Retina (tissue), 1 donor: ENCODE results near the gene OPCML.

Experiments
- DNase-seq: peaks from one replicate; pipeline ENCODE4 v3.0.0-alpha.2; 2016

OPCML gene

DNA sequence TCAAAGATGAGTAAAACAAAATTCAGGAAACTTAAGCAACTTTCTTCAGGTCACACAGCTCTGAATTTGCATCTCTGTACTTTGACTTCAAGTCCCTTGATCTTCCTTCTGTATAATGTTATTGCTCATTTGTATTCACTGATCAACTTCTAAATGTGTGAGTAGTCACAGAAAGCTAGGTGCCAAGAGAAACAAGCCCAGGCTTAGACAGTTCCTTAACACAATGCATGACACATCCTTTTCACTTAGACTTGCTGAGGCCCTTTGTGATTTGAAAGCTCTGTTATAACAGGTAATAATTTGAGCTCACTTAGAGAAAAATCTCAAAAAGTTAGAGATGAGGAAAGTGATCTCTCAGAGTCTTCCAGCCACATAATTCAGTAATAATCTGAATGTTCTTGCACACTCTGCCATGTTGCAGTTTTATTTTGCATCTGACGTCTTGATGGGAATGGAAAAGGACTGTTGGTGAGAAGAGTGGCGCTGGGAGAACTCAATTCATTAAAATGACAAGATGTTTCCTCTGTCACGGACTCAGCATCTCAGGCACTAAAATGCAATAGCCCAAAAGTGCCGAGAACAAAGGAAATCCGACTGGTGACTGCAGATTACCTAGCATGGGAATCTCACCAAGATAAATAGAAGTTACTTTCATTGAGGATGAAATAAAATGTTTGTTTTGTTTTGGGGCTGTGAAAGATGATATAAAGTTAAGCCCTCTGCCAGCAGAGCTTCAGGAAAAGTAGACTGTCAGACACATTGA, 665.3 kb downstream of the OPCML start:
- DNase-seq = peak; percentile 28

DNA sequence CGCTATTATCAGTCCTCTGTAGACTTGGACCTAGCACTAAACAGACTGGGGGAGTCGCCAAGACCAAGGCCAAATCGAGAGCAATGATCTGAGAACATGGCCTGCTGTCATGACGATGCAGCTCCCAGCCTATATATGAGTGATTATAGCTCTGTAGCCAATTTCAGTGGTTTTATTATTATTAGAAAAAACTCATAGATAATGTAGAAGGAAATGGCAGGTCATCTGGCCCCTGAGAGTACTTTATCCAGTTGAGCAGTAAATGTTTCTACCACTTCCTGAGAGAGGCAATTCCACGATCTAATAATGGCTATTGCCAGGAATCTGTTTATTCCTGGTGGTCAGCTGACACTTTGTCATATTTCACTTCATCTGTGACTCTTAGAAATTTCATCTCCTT, 666.7 kb downstream of the OPCML start:
- DNase-seq = no peak

DNA sequence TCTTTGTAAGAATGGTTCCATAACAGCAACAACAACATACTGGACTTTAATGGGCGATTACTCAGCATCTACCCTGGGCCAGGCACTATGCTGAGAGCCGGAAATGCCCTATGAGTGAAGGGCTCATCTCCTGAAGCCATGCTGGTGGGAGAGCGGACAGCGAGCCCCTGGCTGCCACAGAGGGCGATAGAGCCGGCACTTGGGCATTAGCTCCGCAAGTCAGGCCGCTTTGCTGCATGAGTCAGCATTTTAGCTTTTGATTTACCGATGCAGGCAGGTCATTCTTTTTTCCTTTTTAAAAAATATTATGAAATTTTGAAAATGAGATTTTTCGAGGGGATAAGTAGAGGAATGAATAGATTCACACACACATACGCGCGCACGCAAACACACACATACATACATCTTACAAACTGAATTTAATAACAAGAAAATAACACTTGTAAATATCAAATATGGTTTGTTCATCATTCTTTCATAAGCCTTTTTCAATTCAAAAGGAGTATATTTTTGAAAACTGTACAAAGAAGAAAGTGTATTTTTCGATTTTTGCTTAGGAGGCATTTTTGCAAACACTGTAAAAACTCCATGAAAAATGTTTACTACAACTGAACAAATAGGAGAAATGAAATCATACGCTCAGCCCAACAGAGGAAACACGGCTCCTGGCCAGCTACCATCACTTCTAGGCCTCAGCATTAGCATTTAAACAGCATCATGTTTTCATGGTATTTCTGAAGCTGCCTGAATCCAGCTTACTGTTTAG, 667.3 kb downstream of the OPCML start:
- no peak for DNase-seq

DNA sequence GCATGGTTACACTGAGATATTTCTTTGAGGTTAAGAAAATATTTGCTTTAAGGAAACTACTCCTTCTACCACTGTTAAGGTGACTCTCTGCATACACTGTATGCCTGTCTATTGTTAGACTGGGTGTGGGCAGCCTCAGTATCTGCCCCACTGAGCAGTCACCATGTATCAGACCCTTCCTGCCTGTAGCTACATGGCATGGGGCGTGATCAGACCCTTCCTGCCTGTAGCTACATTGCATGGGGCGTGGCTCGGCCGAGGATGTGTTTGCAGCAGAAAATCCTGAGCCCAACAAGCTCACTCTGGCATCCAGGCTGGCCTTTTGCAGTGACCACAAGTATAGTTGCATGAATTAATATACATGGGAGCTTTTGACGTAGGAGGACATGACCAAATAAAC, 669.4 kb downstream of the OPCML start:
- no peak for DNase-seq

DNA sequence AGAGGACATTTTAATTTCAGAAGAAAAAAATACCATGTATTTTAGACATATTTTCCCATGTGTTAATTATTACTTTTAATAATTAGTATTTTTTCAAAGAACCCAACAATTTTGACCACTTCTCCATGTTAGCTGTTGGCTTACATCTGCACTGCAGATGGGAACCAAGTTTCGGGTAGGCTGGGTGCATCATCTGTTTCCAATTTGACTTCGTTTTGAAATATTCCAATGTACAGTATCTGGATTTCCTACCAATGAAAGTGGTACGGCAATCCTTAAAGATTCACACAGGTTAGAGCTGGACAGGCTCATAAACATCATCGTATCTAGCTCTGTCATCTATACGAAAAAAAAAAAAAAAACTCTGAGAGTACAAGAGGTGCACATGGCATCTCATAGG, 670.2 kb downstream of the OPCML start:
- no peak for DNase-seq

DNA sequence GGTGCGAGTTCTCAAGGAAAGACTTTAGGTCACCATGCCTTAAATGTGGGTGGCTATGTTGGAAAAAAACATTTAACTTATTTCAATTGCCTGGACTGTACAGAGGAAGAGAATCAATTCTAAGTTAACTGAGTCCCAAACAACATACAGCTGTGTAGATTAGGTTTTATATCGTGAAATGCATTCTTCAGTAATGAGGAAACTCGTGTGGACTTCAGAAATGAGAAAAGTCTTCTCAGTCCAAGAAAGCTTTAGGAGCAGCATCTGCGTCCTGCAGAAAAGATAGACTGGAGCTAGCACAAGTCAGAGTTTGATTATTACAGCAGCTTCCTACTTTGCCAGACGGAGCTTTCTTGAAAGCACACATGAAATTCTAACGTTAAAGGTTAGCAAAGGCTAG, 673.0 kb downstream of the OPCML start:
- DNase-seq = no peak

DNA sequence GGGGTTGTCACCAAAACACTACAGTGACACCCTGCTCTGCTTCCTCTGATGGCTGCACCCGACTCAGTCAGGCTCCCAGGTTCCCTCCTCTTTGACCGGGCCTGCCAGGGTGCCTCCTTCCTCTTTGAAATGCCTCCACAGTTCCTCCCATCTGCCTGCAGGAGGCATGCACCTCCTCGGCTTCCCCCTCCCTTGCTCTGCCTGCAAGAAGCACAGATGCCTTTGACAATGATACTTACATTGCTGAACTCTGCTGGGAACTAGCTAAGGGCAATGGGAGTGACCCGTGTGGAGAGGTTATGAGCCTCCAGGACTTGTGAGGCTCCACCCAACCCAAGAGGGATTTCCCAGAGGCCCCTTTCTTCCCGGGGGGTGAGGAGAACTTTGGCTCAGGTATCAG, 674.1 kb downstream of the OPCML start:
- DNase-seq = peak; percentile 52

DNA sequence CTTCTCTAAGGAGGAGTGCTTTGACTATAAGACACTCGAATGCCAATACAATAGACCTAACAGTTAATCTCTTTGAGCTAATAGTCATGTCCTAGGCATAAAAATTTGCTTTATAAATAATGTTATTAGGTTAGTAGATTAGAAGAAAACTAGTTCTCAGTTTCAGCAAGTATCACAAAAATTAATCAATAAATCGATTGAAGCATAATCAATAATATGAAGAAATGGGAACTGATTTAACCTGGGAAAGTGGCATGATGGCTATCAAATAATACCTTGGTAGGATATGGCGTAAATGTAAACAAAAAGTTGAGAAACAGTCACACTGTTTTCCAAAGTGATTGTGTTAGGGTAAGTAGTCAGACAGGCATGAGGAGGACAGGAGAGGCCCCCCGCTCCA, 676.3 kb downstream of the OPCML start:
- no peak for DNase-seq

DNA sequence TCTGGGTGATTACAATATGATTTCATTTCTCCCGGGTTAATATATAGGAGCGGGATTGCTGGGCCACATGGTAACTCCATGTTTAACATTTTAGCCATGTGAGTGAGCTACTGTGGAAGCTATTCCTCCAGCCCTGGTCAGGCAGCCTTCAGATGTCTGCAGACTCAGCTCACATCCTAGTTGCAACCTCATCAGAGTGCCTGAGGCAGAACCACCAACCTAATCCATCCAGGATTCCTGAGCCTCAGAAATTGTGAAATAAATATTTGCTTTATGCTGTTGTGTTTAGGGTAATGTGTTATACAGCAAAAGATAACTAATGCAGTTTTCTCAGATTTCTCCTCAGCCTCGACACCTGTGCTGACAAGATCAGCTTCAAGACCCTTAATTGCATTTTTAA, 676.8 kb downstream of the OPCML start:
- no peak for DNase-seq

DNA sequence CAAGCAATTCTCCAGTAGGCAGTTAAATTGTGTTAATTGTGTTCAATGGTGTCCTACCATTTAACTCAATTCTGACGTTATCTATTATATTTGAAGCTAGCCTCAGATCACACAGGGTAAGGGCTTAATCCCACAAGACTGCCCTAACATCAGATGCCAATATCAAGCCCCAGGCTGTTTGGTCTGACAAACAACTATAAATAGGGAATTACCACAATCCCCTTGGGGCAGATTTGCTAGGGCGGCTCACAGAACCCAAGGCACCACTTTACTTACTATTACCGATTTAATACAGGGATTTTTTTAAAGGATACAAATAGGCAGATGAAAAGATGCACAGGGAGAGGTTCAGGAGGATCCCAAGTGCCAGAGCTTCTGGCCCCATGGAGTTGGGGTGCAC, 678.4 kb downstream of the OPCML start:
- DNase-seq = no peak

DNA sequence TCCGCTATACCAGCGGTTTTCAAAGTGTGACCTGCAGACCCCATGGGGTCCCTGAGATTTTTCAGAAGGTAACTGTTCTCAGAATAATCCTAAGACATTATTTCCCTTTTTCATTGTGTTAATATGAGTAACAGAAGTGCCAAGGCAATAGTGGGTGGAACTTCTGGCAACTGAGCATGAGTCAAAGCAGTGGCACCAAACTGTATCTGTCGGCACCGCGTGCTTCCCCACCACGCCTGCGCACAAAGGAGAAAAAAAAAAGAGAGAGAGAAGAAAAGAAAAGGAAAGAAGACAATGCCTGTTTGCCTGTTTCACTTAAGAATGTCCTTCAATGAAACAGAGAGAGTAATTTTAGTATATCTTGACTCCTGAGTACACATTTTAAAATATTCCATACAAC, 679.9 kb downstream of the OPCML start:
- no peak for DNase-seq

DNA sequence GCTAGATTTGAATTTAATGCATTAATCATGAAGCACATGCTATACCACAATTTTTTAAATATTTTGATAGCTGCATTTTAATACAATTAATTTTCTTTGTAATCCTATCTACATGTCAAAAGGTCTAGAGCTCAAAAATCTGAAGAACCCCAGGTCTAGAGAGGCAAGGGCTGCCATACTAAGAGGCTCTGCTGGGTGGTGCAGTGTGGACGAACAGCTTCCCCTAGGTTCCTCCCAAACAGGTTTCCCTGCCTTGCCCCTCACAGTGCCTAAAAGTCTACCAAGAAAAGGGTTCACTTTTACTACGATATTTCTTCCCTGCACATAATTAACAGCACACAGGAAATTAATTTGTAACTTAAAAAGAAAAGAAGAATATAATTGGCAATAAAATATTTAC, 681.1 kb downstream of the OPCML start:
- no peak for DNase-seq

DNA sequence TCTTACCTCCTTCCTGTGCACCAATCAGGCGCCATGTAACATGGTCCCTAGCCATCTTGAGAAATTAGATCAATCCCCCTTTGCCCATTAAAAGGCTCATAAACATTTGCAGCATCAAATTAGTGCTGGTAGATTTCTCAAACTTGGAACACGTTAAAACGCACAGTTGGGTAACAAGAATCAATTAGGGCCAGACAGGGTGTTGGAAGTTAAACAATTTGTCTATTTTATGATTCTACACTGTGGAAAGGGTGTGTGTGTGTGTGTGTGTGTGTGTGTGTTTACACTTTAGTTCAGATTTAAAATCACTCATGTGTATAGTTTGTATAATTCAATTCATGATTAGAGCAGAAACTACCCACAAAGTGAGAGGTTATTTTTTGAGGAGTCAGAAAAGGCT, 682.0 kb downstream of the OPCML start:
- no peak for DNase-seq

DNA sequence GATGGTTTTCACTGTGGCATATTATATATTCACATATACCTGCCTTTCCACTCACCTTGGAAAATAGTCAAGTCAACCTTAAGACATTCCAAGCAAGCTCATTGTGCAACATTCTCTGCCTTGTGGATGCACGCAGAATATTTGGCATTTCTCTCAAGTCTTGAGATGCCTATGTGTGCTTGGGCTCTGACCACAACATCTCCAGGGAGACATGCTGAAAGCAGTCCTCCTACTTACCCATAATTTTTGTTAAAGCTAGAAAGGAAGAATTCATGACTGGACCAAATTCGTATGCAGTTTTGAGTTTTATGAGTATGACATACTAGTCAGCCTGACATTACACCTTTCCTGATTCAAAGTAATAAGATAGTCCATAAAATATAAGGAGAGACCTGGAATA, 684.0 kb downstream of the OPCML start:
- DNase-seq = no peak

DNA sequence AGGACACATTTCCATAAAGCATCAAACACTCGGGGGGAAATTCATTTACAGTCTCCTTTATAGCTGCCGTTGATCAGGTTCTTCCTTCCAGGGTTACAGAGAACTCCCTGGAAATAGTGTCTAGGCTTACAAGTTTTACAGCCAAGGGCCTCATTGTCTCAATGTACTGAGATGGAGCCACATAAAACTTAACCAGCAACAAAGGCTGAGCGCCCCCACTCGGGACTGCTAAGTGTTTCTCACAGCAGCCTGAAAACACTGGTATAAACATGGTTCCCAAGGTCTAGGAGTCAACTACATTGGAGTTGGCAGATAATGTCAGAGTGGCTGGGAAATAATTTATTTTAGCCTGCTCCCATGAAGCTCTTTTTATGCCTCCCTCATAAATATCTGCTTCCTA, 686.2 kb downstream of the OPCML start:
- no peak for DNase-seq

DNA sequence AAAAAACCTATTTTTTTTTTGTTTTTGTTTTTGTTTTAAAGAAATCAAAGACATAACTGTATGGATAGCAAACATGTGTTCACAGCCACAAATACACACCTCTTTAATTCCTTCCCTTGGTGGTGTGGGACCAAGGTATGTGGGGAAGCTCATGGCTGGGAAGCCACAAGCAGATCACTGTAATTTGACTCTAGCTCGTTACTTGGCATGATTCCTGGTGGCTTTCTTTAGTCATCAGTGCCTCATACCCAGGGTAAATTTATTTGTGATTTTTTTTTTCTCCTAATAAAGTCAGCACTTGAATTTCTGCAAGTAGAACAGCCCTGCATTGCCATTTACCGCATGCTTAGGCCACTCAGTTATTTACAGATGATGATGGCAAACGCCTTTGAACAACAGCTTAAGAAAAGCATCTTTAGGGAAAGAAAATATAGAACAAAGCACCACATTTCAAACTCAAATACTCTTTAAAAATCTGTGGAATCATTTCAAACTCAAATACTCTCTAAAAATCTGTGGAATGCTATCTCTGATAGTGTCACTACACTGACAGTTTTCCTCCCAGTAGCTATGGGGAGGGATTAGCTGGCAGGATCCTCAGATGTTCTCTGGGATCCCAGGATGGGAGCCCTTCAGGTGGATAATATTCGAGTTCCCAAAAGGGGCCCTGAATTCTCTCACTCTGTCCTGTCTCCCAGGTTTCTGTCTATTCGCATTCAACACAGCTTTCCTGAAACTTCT, 687.2 kb downstream of the OPCML start:
- DNase-seq = no peak

DNA sequence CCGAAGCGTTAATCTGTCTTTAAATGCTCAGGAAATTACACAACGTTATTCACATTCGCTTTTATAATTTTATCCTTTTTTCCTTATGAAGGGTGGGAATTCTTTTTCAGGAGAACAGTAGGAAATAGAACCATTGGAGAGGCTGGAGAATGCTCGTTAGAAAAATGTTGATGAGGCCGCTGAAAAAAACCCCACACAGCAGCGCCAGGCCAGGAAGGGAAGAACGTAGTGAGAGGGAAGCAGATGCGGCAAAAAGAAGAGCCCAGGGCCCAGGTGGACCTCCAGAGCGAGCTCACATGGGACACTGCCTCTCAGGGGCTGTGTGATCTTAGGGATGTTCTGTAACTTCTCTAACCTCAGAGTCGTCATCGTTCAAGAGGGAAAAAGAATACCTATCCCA, 691.6 kb downstream of the OPCML start:
- no peak for DNase-seq

DNA sequence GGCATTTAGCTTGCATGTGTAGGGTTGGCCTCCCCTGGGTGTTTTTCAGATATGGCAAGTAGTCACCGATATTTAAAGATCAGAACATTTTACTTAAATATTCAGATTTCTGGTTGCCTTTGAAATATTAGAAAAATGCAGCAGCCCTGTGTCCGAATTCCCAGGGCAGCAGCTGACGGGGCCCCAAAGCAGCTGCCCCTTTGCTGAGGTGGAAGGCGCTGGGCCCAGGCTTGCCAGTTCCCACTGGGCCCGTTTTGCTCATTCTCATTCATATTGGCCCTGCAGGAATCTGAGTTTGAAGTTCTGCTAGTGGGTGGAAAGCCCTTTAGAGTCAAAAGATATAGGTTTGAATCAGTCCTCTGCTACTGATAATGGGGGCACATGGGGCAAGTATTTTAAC, 692.1 kb downstream of the OPCML start:
- no peak for DNase-seq

DNA sequence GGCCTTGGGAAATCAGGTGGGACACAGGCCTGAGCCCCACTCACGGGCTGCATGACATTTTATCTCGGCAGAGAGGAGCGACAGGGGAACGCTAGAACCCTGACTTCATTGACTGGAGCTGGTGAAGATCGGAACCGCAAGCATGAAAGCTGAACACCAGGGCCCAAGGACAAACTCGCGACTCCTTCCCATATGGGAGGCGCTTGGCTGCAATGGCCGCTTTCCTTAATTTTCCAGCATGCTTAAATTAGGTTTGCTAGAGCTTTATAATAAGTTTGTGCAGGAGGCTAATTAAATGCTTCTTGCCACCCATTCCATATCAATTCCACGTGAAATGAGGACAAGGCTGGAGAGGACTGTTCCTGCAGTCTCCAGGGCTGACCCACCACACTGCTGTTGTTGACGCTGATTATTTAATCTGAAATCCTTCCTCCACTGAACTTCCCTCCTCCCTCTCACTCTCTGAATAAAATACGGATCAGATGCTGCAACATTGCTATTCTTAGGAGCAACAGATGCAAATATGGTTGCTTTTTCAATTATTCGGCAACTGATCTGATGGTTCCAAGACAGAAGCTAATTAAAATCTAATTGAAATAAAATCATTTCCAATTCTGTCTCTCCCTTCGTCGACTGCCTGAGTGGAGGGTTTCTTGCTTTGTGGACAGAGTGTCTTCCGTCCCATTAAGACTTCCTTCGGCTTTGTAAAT, 692.9 kb downstream of the OPCML start:
- DNase-seq = no peak

DNA sequence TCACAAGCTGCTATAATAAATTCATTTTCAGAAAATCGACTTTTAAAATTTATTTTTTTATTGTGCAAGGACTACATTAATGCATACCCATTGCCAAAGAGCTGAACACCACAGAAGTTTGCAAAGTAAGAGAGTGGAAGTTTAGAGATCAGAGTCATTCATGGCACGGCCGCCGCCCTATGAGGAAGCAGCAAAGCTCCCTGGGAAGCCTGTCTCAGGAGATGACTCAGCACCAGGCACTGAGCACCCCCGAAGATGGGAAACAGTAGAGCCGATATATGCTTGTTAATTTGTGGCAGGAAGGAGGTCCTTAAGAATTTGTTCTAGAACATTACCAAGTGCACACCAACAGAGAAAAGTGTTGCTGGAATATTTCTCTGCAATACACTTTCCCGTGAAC, 693.7 kb downstream of the OPCML start:
- no peak for DNase-seq

DNA sequence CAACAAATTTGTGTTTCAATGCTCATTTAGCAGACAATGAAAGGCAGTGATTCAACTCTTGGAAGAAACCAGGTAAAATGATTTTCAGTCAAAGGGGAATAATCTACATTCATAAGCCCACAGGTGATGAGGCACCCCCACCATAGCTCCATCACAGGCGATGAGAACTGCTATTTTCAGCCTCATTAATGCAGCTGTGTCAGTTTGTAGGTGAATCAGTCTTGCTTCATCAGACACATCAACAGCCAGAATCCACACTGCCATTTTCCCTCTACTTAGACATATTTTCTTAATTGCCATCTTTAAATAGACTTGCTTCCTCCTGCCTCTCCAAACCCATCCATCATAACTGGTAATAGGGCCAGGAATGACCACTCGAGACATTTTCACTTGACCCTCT, 701.0 kb downstream of the OPCML start:
- no peak for DNase-seq

DNA sequence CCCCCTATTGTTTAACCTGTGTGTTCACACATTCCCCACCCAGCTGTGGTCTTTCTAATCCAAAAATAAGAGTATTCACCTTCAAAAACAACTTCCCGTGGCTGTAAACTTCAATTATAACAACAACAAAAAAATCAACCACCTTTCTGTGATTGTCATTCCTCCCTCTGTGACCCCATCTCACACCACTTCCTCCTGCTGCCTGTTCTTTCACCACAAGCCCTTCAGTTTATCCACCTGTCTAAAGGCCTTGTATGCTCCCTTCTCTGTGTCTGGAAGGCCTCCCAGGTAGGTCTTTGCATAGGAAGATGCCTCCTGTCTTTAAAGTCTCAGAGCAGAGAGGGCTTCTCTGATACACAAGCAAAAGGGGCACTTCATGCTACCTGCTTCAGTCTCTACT, 707.7 kb downstream of the OPCML start:
- no peak for DNase-seq

DNA sequence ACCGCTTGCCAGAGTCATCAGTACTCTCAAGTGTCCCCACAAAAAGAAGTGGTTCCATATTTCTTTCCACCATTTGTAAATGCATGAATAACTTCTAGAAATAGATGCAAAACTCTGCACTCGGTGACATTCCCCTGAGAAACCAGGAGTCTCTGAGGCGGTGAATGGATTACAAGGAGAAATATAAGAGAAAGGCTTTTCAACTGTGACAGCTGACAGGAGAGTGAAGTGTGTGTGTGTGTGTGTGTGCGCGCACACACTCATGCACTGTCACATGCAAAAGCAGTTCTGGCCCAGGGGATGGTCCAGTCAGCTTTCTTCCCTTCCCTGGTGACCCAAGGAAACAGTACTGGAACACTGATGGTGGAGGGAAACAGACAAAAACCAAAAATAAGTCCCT, 710.0 kb downstream of the OPCML start:
- DNase-seq = peak; percentile 47
